H1 (cell line): ENCODE measurements around the gene LMAN1L. TPM values are rescaled to one million over a fixed set of nuclear protein-coding genes. Genes with fewer than 3 reads are reported as not detected.

Experiments used
- BCL11A ChIP-seq, 2 experiments: IDR thresholded peaks; one replicate each; pipeline ENCODE4 v1.6.1; 2011; ENCODE audit warnings: low read depth in 2 of 2, low read length in 2 of 2, mild to moderate bottlenecking in 2 of 2
- CEBPB ChIP-seq: IDR thresholded peaks from 2 replicates; pipeline ENCODE4 v1.6.1; 2012; ENCODE audit warnings: low read depth, low read length
- E2F6 ChIP-seq: IDR thresholded peaks from 2 replicates; pipeline ENCODE4 v1.6.1; 2012; ENCODE audit warnings: inconsistent platforms
- EP300 ChIP-seq, 2 experiments: IDR thresholded peaks; 1 replicate in 1 of 2; 2 replicates in 1 of 2; pipeline ENCODE4 v1.6.1; 2011 to 2012; ENCODE audit warnings: low read depth in 2 of 2, low read length in 2 of 2, mild to moderate bottlenecking in 2 of 2, borderline replicate concordance in 1 of 2, inconsistent platforms in 1 of 2, moderate library complexity in 1 of 2
- POU5F1 ChIP-seq: IDR thresholded peaks from 2 replicates; pipeline ENCODE4 v1.6.1; 2011; ENCODE audit warnings: low read depth, mild to moderate bottlenecking, low read length, moderate library complexity
- RNF2 ChIP-seq: fragments of 200-900, 300-1000 bp; sonication (generic); IDR thresholded peaks from 2 replicates; pipeline ENCODE4 v1.7.1; 2016; ENCODE audit warnings: borderline replicate concordance, low read depth, mild to moderate bottlenecking, antibody characterized with exemption, low read length; ENCODE audit not compliant: poor library complexity, severe bottlenecking; ENCODE audit errors: missing control alignments
- RXRA ChIP-seq: IDR thresholded peaks from 2 replicates; pipeline ENCODE4 v1.6.1; 2011; ENCODE audit warnings: low read depth, mild to moderate bottlenecking, low read length, moderate library complexity; ENCODE audit not compliant: insufficient read depth
- TEAD4 ChIP-seq: IDR thresholded peaks from 2 replicates; pipeline ENCODE4 v1.6.1; 2012; ENCODE audit warnings: low read depth, low read length, inconsistent platforms, mixed read lengths
- polyA plus RNA-seq, 7 experiments: library from polyadenylated mRNA; depleted of rRNA in 3 of 7; stranded (reverse) in 5 of 7; unstranded in 2 of 7; fragments of >200 nt in 5 of 7; fragments of 200-250 nt in 2 of 7; gene quantifications; 1 replicate in 5 of 7; 2 replicates in 1 of 7; 4 replicates in 1 of 7; pipeline versions ENCODE4 v1.2.1 to v1.2.3, GENCODE V29; 2011 to 2013; ENCODE audit warnings: missing spikeins in 2 of 7, mixed read lengths in 2 of 7
- total RNA-seq: library from RNA; stranded (reverse); fragmentation: NEBNext Ultra II Directional; extraction: Animal tissue kit (Norgen Biotek cat#: 25700); gene quantifications from 2 replicates; pipeline ENCODE4 v1.2.1, GENCODE V29; 2021

Gene LMAN1L
- total and polyA plus RNA-seq, 2 of the 8 experiments (the other 6 are each of a cell fraction or from before 2014, with no cell fraction given): not detected

- TF ChIP-seq E2F6: no peak
- no peak for TF ChIP-seq EP300 (IDR thresholded peaks at IDR 0.05; ENCODE audit: borderline replicate concordance in 1 of 2, low read depth in 2 of 2, low read length in 2 of 2)
- no peak for TF ChIP-seq RXRA
- no peak for TF ChIP-seq TEAD4
- TF ChIP-seq POU5F1: no peak
- TF ChIP-seq BCL11A (IDR thresholded peaks at IDR 0.05; ENCODE audit: low read depth in 2 of 2, low read length in 2 of 2): no peak
- TF ChIP-seq CEBPB: no peak
- TF ChIP-seq RNF2: no peak
These were observed 53.5 kb downstream of the LMAN1L start (continued) for GRCh38 chr15:74866090-74866489.
